BE2C (cell line): ENCODE results near the gene ITGAD. TPM values are rescaled to one million over a fixed set of nuclear protein-coding genes. Genes with fewer than 3 reads are reported as not detected.

ENCODE experiments used
- DNase-seq: peaks from one replicate; pipeline ENCODE4 v3.0.0-alpha.2; 2020
- H3K27me3 ChIP-seq: fragments of 250-450 bp; sonication (Bioruptor Pico); 2 replicates; pipeline ENCODE4 v1.5.1; 2020; ENCODE audit warnings: mild to moderate bottlenecking
- H3K36me3 ChIP-seq: fragments of 250-450 bp; sonication (Bioruptor Pico); 2 replicates; pipeline ENCODE4 v1.5.1; 2020; ENCODE audit warnings: mild to moderate bottlenecking
- H3K4me1 ChIP-seq: fragments of 250-450 bp; sonication (Bioruptor Pico); 2 replicates; pipeline ENCODE4 v1.5.1; 2020
- H3K4me3 ChIP-seq: 2 replicates; pipeline ENCODE4 v1.5.1; 2011; ENCODE audit warnings: low read depth, low read length
- H3K9me3 ChIP-seq: fragments of 250-450 bp; sonication (Bioruptor Pico); 2 replicates; pipeline ENCODE4 v1.5.1; 2020
- polyA plus RNA-seq: library from polyadenylated mRNA; unstranded; fragments of >200 nt; gene quantifications from one replicate; pipeline ENCODE4 v1.2.1, GENCODE V29; 2012; ENCODE audit warnings: low read depth, missing spikeins; ENCODE audit not compliant: insufficient read length, insufficient read depth
- TF ChIP-seq, protein P1 (sequence below): IDR thresholded peaks from 2 replicates; pipeline ENCODE4 v1.5.1; 2012; ENCODE audit warnings: mild to moderate bottlenecking, low read depth, low read length

ITGAD gene
- not detected for polyA plus RNA-seq

DNA sequence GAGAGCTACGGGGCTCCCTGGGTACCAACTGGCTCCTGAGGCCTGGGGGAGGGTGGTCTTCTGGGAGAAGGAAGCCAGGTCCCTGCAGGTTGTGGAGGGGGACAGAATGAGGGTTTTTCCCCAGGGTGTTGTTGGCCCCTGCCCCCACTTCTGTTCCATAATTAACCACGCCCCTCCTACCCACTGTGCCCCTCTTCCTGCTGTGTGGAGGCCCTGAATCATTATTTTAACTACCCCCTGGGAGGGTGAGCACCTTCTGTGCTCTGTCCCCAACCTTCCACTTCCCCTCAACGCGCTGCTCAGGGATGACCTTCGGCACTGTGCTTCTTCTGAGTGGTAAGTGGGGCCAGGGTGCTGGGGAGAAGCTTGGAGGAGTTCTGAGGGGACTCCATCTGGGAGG lies at the start of gene ITGAD:
TSS of gene ITGAD (plus strand) at position 280 of the 400 bp plus-strand sequence. CDS start at position 306, 26 bp downstream.
- no peaks in the 10 kb centered on the region for H3K4me1 ChIP-seq
- no peak within 1 kb of the TSS for H3K4me3 ChIP-seq
- no peak for DNase-seq
- H3K36me3 ChIP-seq: no peaks in the 10 kb centered on the region
- H3K27me3 ChIP-seq: peaks cover 5% of the 10 kb centered on the region; the same call in 1 of the 2 replicates
- no peaks in the 10 kb centered on the region for H3K9me3 ChIP-seq
- TF ChIP-seq, protein P1, sequence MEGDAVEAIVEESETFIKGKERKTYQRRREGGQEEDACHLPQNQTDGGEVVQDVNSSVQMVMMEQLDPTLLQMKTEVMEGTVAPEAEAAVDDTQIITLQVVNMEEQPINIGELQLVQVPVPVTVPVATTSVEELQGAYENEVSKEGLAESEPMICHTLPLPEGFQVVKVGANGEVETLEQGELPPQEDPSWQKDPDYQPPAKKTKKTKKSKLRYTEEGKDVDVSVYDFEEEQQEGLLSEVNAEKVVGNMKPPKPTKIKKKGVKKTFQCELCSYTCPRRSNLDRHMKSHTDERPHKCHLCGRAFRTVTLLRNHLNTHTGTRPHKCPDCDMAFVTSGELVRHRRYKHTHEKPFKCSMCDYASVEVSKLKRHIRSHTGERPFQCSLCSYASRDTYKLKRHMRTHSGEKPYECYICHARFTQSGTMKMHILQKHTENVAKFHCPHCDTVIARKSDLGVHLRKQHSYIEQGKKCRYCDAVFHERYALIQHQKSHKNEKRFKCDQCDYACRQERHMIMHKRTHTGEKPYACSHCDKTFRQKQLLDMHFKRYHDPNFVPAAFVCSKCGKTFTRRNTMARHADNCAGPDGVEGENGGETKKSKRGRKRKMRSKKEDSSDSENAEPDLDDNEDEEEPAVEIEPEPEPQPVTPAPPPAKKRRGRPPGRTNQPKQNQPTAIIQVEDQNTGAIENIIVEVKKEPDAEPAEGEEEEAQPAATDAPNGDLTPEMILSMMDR: no peak

DNA sequence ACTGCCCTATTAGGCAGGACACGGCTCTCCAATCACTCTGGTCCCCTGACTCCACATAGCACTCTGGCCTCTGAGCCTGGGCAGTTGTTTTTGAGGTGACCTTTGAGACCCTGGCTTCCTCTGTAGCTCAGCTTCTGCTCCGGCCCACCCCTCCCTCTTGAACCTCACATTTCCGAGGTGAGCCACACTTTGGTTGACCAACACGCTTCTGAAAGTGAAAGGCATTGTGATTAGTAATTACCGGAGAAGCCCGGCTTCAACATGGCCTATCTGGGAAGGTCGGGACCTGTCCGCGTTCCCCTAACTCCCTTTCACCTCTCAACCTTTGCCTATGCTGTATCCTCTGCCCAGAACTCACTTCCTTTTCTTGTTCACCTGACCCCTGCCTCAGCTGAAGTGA lies 48.4 kb upstream of the ITGAD start:
- H3K9me3 ChIP-seq: no peaks in the 10 kb centered on the region
- TF ChIP-seq, protein P1: no peak
- H3K4me3 ChIP-seq: no peak overlapping the region
- H3K27me3 ChIP-seq: no peaks in the 10 kb centered on the region
- no peaks in the 10 kb centered on the region for H3K36me3 ChIP-seq
- H3K4me1 ChIP-seq: no peaks in the 10 kb centered on the region
- no peak for DNase-seq

DNA sequence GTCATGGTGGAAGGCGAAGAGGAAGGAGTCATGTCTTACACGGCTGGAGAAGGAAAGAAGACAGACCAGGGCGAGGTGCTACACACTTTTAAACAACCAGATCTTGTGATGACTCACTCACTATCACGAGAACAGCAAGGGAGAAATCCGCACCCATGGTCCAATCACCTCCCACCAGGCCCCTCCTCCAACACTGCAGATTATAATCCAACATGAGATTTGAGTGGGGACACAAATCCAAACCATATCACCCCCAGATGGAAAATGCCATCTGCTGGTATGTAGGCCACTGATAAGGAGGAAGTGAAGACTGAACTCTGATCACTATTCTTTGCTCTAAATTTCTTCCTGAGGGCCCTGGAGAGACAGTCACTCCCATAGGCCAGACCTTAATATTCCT lies 45.7 kb upstream of the ITGAD start:
- no peak for DNase-seq
- Histone ChIP-seq H3K4me1 (no peaks in the 10 kb centered on the region), H3K9me3 (no peaks in the 10 kb centered on the region; the same call in 1 of the 2 replicates), H3K27me3 (no peaks in the 10 kb centered on the region), H3K36me3 (no peaks in the 10 kb centered on the region), H3K4me3 (no peak overlapping the region)
- TF ChIP-seq, protein P1: no peak

DNA sequence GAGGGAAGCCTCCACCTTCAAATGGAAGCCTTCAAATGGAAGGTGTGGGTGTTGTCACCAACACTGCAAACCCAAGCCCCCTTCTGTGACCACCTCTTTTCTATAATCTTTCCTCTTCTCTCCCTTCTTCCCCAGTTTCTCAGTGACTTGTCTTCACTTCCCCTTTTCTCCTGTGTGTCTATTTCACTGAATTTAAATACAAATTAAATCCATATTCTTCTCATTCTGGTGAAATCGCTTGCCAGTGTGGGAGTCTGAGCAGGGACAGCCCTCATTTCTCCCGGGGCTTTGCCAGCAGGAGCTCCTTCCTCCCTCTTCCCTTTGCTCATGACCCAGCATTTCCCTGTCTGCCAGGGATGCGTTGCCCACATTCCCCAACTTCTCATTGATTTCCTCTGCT lies 44.6 kb upstream of the ITGAD start:
- no peak for DNase-seq
- TF ChIP-seq, protein P1: no peak
- no peak overlapping the region for H3K4me3 ChIP-seq
- H3K36me3 ChIP-seq: no peaks in the 10 kb centered on the region
- no peaks in the 10 kb centered on the region for H3K4me1 ChIP-seq
- H3K27me3 ChIP-seq: no peaks in the 10 kb centered on the region
- no peaks in the 10 kb centered on the region; the same call in 1 of the 2 replicates for H3K9me3 ChIP-seq

DNA sequence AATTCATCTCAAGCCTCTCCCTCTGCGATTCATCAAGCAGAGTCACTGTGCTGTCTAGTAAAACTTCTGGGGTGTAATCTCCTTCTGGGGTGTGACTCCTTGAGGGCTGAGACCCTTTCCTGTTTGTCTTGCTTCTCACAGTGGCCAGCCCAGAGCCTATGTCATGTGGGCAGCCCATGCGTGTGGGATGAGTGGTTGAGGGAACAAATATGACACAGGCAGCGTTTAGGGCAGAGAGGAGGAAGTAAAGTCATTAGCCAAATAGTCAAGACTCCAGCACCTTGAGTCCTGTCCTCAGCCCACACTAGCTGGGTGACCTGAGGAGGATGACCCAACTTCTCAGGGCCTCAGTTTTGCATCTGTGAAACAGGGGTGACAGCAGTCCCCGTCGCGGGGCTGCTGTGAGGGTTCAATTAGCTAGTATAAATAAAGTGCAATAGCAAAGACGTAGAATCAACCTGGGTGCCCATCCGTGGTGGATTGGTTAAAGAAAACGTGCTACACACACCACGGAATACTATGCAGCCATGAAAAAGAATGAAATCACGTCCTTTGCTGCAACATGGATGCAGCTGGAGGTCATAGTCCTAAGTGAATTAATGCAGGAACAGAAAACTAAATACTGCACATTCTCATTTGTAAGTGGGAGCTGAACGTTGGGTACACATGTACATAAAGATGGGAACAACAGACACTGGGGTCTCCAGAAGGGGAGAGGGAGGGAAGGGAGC lies 42.7 kb upstream of the ITGAD start:
- H3K9me3 ChIP-seq: no peaks in the 10 kb centered on the region; the same call in 1 of the 2 replicates
- TF ChIP-seq, protein P1: no peak
- H3K27me3 ChIP-seq: no peaks in the 10 kb centered on the region
- no peaks in the 10 kb centered on the region for H3K4me1 ChIP-seq
- DNase-seq: no peak
- H3K4me3 ChIP-seq: no peak overlapping the region
- no peaks in the 10 kb centered on the region for H3K36me3 ChIP-seq

DNA sequence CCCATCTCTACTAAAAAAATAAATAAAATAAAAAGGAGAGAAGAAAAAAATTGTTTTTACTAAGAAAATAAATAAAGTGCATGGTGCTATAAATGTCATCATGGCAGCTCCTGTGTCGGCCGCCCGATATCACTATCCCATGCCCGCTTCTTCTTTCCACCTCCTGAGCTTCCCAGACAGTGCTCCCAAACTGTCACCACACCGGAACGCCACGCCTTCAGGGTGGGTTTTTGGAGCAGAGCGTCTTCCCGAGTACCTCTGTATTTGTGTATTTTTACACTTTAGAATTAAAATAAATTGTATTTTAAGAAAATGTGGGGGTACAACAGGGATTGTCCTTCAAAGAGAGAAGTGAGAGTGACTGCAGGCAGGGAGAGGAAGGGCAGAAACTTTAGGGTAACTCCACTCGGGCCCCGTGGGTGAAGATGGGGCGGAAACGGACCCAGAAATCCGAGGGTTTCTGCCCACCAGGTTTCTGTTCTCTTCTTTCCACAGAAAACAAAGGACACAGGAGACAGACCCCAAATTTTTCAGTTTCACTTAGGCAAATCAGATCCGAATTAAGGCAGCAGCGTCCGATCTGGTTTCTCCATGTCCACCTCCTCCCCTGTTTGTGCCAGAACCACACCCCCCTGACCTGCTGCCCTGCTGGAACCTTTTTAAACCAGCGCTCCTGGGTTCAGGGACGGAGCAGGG lies 41.7 kb upstream of the ITGAD start:
- Histone ChIP-seq H3K9me3 (no peaks in the 10 kb centered on the region; the same call in 1 of the 2 replicates), H3K4me3 (no peak overlapping the region), H3K36me3 (no peaks in the 10 kb centered on the region), H3K27me3 (no peaks in the 10 kb centered on the region), H3K4me1 (no peaks in the 10 kb centered on the region)
- TF ChIP-seq, protein P1: no peak
- no peak for DNase-seq
